Embryonic facial prominence (tissue), 1 donor: ENCODE results near the gene LNP1.
A peak's percentile ranks its signal among the peaks of the same experiment; 100 is the strongest.

Experiments
- DNase-seq: peaks from one replicate; pipeline ENCODE4 v3.0.0-alpha.2; 2016; ENCODE audit errors: extremely low spot score

Gene LNP1

DNA sequence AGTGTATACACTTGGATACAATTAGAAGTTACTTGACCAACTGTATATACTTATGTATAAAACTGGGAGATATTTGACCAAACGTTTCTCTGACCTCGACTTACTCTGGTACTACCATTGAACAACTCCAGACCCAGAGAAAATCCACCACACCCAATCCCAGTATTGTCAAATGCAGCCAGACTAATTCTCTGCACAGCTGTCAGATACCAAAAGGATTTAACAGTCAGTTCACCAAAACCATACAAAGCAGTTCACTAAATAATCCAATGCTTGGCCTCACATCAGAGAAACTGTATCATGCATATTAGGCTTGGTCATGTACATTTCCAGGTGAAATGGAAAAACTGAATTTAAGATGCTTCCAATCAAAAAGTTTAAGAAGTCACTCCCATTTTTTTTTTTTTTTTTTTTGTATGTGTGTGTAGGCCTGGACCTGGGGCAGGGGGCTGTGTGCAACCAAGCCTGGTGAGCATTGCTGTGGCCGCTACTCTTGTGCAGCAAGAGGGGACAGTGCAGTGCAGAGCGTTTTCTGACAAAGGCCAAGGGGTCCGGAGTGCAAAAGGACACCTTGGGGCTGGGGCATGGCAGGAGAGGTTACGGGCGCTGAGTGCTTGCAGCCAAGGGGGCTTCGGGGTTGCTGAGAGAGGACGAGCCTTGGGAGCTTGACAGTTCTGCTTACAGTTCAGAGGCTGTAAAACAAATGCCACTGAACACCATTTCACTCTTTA lies 1.8 kb upstream of the LNP1 start:
- DNase-seq = no peak

- no peak for DNase-seq
Observed at GRCh38 chr3:100400419-100400779, 940 bp upstream of the LNP1 start.

DNA sequence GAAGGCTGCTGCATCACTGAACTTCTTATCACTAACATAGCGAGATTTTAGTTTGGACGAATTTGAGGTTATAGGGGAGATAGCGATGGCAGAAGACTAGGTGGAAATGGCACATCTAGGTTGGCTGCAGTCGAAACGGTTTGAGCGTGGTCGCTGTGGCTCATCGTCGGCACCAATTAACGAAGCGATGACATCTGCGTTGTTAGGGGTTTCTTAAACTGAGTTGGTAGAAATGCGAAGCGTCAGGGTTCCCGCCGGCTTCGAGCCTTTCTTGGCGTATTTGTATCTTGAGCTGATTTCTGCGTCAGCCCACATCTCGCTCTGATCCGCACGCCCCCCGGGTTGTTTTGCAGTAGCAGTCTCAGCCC lies 319 bp downstream of the LNP1 start:
- DNase-seq = peak; percentile 13

- peak; percentile 67 for DNase-seq
Observed at GRCh38 chr3:100402256-100402655, 917 bp downstream of the LNP1 start.

DNA sequence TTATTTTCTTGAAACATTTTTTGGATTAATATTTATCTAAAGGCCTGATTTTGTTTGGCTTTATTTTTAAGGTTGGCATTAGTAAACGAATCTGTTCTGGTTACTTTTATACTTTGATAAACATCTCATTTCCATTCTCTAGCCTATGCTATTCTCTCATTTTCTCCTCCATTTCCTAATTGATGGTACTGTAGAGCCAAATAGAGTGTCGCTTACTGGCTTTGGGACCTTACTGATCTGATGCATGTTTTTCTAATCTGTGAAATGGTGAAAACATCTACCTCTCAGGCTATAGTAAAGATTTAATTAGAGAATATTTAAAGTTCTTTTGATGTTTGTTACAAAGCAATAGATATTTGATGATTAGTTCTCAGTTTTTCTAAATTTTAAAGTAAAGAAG lies 1.6 kb downstream of the LNP1 start:
- no peak for DNase-seq

- DNase-seq = no peak
Observed at GRCh38 chr3:100403362-100404249, 2.3 kb downstream of the LNP1 start.

DNA sequence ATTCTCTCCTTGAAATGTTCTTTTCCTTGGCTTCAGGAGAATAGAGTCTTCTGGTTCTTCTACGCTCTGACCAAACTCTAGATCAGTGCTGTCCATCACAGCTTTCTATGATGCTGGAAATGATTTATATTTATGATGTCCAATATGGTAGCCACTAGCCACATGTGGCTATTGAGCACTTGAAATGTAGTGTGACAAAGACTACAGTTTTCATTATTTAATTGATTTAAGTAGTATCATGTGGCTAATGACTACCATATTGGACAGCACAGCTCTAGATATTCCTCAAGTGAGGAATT lies 2.9 kb downstream of the LNP1 start:
- DNase-seq = no peak

DNA sequence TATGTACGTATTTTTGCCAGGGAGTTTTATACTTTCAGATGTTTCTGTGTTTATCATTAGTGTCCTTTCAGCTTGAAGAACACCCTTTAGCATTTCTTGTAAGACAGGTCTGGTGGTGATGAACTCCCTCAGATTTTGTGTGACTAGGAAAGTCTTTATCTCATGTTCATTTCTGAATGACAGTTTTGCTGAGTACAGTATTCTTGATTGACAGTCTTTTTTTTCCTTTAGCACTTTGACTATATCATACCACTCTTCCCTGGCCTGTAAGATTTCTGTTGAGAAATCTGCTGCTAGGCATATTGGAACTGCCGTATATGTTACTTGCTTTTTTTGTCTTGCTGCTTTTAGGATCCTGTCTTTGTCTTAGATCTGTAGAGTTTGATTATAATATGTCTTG lies 5.8 kb downstream of the LNP1 start:
- no peak for DNase-seq

- no peak for DNase-seq
Observed at GRCh38 chr3:100407977-100408532, 6.7 kb downstream of the LNP1 start.

DNA sequence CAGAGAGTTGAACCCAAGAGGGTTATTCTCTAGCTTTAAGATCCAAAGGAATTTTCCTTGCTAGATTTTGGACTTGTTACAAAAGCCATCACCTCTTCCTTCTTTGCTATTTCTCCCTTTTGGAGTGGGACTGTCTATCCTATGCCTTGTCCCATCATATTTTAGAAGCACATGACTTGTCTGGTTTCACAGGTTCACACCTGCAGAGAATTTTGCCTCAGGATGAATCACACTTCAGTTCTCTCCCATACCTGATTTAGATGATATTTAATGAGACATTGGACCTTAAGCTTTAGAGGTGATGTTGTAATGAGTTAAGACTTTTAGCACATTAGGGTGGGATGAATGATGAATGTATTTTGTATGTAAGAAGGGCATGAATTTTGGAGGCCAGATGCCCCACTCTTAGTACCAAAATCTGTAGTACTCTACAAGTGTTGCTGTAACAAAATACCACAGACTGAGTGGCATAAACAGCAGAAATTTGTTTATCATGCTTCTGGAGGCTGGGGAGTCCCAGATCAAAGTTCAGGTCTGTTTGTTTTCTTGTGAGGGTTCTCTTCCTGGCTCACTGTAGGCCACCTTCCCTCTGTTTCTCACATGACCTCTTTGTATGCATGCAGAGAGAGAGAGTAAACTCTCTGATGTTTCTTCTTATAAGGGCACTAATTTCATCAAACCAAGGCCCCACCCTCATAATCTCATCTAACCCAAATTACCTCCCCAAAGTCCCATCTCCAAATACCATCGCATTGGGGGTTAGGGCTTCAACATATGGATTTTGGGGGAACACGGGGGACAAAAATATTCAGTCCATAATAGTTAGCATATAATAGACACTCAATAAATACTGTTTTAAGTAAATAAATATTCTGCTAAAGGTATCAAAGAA lies 10.0 kb downstream of the LNP1 start:
- DNase-seq = no peak

GRCh38 chr3:100412912-100413590 lies 11.7 kb downstream of the LNP1 start:
- no peak for DNase-seq

- DNase-seq = no peak
Observed at GRCh38 chr3:100413613-100414012, 12.3 kb downstream of the LNP1 start.

DNA sequence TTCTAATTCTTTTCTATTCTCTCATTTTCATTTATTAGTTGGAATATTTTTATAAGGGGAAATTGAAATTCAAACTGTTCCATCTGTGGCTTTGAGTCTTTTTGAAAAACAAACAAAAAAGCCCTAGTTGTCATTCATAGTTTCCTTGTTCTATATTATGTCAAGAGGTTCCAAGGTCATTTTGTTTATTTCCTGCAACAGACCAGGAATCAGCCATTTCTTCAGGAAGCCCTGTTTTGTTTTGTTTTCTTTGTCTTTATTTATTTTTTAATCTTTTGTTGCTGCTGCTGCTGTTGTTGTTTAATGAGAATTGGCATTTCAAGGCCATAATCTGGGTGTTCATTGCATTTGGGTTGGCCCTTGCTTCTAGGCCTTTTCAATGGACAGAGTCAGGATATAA lies 14.8 kb downstream of the LNP1 start:
- DNase-seq = no peak

DNA sequence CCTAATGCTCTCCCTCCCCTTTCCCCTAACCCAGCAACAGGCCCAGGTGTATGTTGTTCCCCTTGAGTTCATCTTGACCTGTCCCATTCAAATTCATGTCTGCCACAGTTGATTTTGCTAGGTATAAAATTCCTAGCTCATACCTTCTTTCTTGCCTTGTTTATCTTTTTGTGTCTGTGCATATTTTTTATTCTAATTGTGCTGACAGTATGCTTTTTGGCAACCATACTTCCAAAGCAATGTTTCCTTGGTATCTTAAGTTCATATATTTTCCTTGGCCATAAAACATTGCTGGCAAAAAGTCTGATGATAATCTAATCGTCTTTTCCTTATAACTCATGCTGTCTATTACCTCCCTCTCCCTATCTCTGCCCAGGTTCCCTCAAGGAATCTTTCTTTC lies 15.5 kb downstream of the LNP1 start:
- no peak for DNase-seq

GRCh38 chr3:100419406-100419805 lies 18.1 kb downstream of the LNP1 start:
- DNase-seq = no peak

DNA sequence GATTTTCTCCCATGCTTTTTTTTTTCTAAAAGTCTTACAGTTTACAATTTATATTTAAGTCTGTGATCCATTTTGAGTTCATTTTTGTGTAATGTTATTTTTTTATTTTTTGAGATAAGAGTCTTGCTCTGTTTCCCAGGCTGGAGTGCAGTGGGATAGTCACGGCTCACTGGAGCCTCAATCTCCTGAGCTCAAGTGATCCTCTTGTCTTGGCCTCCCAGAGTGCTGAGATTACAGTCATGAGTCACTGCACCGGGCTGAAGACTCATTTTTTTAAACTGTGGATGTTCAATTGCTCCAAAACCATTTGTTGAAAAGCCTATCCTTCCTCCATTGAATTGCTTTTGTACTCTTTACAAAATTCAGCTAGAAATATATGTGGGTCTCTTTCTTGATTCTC lies 19.5 kb downstream of the LNP1 start:
- no peak for DNase-seq

DNA sequence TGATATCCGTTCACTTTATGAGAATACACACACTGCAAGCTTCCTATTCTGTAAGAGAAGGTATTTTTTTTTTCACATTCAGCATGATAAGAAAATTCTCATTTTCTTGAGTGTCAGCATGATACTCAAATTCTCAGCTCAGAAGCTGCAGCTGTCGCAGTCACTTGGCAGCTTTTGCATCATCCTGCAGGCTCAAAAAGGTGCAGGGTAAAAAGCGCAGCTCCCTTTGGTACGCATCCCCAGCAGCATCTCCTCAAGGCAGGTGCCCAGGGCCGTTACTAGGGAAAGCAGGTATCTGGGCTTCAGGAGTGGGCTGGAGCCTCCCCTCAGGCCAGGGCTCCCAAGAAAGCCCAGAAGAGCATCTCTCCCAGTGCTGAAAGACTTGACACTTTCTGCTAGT lies 22.3 kb downstream of the LNP1 start:
- no peak for DNase-seq

- no peak for DNase-seq
Observed at GRCh38 chr3:100424261-100424660, 22.9 kb downstream of the LNP1 start.

GRCh38 chr3:100425316-100425715 lies 24.0 kb downstream of the LNP1 start:
- DNase-seq = no peak

- DNase-seq = no peak
Observed at GRCh38 chr3:100426067-100426682, 24.8 kb downstream of the LNP1 start.

DNA sequence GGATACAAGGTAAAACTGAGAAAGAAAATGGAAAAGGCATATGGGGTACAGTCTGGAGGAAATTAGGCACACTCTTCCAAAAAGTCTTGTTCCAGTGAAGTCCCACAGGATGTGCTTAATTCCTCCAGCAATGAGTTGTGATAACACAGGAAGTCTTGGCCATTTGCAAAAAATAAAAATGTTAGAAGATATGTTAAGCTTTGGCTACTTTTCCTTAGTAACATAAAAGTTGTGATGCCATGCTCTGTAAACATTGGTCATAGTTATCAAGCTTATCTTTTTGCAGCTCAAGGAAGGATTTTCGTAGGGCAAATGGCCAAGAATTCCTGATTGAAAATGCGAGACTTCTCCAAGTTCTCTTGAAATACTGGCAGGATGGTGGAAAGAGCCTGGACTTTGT lies 26.4 kb downstream of the LNP1 start:
- DNase-seq = no peak
